Keratinocyte (primary cell): ENCODE results near the gene SNCB. TPM values are rescaled to one million over a fixed set of nuclear protein-coding genes. Genes with fewer than 3 reads are reported as not detected.

Experiments used
- DNase-seq: peaks from one replicate; pipeline ENCODE4 v3.0.0-alpha.2; 2011; ENCODE audit warnings: low read depth, missing footprints, low spot score
- FAIRE-seq: peaks from 2 replicates; lab custom pipeline; 2011; peaks lifted over from hg19 to GRCh38; lab: Jason Lieb, UNC
- H2AFZ ChIP-seq: 2 replicates; pipeline ENCODE4 v1.6.0; 2012; ENCODE audit warnings: low read length, control low read depth, inconsistent platforms; ENCODE audit not compliant: control insufficient read depth
- H3K27ac ChIP-seq: 2 replicates; pipeline ENCODE4 v1.5.1; 2011; ENCODE audit warnings: low read length; ENCODE audit not compliant: control insufficient read depth, insufficient read depth
- H3K27me3 ChIP-seq: 3 replicates; pipeline ENCODE4 v1.6.0; 2011; ENCODE audit warnings: low read length; ENCODE audit not compliant: control insufficient read depth, insufficient read depth; ENCODE audit errors: extremely low read depth
- H3K36me3 ChIP-seq, 2 experiments: 2 replicates in 1 of 2; 3 replicates in 1 of 2; pipeline ENCODE4 v1.5.1; 2011; ENCODE audit warnings: low read length in 2 of 2, mild to moderate bottlenecking in 1 of 2; ENCODE audit not compliant: control insufficient read depth in 2 of 2, insufficient read depth in 2 of 2; ENCODE audit errors: extremely low read depth in 1 of 2
- H3K4me1 ChIP-seq: 3 replicates; pipeline ENCODE4 v1.5.1; 2011; ENCODE audit warnings: low read length; ENCODE audit not compliant: control insufficient read depth, insufficient read depth; ENCODE audit errors: extremely low read depth
- H3K4me2 ChIP-seq: 3 replicates; pipeline ENCODE4 v1.6.0; 2011; ENCODE audit warnings: low read depth, low read length; ENCODE audit not compliant: control insufficient read depth, insufficient read depth; ENCODE audit errors: extremely low read depth
- H3K4me3 ChIP-seq, 3 experiments: fragments of 200-600 bp in 1 of 3; sonication (generic) in 1 of 3; 2 replicates in 2 of 3; 3 replicates in 1 of 3; pipeline ENCODE4 v1.5.1; 2011 to 2016; ENCODE audit warnings: low read length in 3 of 3, mild to moderate bottlenecking in 3 of 3, control low read depth in 2 of 3, inconsistent platforms in 1 of 3, low read depth in 1 of 3, mixed read lengths in 1 of 3, mixed run types in 1 of 3, moderate library complexity in 1 of 3; ENCODE audit not compliant: control insufficient read depth in 2 of 3, insufficient read depth in 2 of 3; ENCODE audit errors: extremely low read depth in 1 of 3
- H3K79me2 ChIP-seq: 2 replicates; pipeline ENCODE4 v1.6.0; 2012; ENCODE audit warnings: low read length; ENCODE audit not compliant: control insufficient read depth, insufficient read depth
- H3K9ac ChIP-seq: 3 replicates; pipeline ENCODE4 v1.6.0; 2011; ENCODE audit warnings: low read length; ENCODE audit not compliant: control insufficient read depth, insufficient read depth; ENCODE audit errors: extremely low read depth
- H3K9me1 ChIP-seq: 3 replicates; pipeline ENCODE4 v1.6.0; 2011; ENCODE audit warnings: low read length; ENCODE audit not compliant: control insufficient read depth, insufficient read depth; ENCODE audit errors: extremely low read depth
- H3K9me3 ChIP-seq: 2 replicates; pipeline ENCODE4 v1.5.1; 2012; ENCODE audit warnings: low read depth, low read length; ENCODE audit not compliant: control insufficient read depth
- H4K20me1 ChIP-seq: 3 replicates; pipeline ENCODE4 v1.6.0; 2011; ENCODE audit warnings: low read length; ENCODE audit not compliant: control insufficient read depth, insufficient read depth; ENCODE audit errors: extremely low read depth
- CTCF ChIP-seq, 3 experiments: IDR thresholded peaks in 1 of 3; conservative IDR thresholded peaks in 1 of 3; optimal IDR thresholded peaks in 1 of 3; 2 replicates in 2 of 3; 3 replicates in 1 of 3; pipeline versions ENCODE3 to v1.5.1; 2011; ENCODE audit warnings: low read length in 3 of 3, mild to moderate bottlenecking in 3 of 3, moderate library complexity in 2 of 3, control low read depth in 1 of 3, inconsistent platforms in 1 of 3; ENCODE audit not compliant: insufficient read depth in 2 of 3; ENCODE audit errors: extremely low read depth in 1 of 3
- EZH2 ChIP-seq: IDR thresholded peaks from one replicate; pipeline ENCODE4 v1.6.1; 2012; ENCODE audit warnings: inconsistent platforms, mild to moderate bottlenecking, low read length, moderate library complexity
- dilution Hi-C: fragments of 300-500 bp; cut with MboI; formaldehyde crosslinking; loops from one replicate; pipeline ENCODE4 v1.7.0; 2020; ENCODE audit warnings: low sequenced_read_pairs; ENCODE audit not compliant: extremely low pct_ligation_motif_present
- polyA plus RNA-seq, 5 experiments: library from polyadenylated mRNA; depleted of rRNA in 3 of 5; stranded (reverse) in 3 of 5; stranded (forward) in 1 of 5; unstranded in 1 of 5; fragments of >200 nt; gene quantifications; 1 replicate in 1 of 5; 2 replicates in 3 of 5; 3 replicates in 1 of 5; pipeline versions ENCODE4 v1.2.1 to v1.2.3, GENCODE V29; 2011 to 2012; ENCODE audit warnings: missing spikeins in 2 of 5, low read depth in 1 of 5, low replicate concordance in 1 of 5

The SNCB gene
- polyA plus RNA-seq, 1 donor (not counting 4 experiments of a cell fraction or from before 2014, with no cell fraction given), result 0.69 TPM

GRCh38 chr5:176664479-176664878 lies 34.1 kb upstream of the SNCB start:
- TF ChIP-seq CTCF (optimal IDR thresholded peaks at IDR 0.05 in 1 of 3, IDR thresholded peaks at IDR 0.05 in 1 of 3, conservative IDR thresholded peaks at IDR 0.05 in 1 of 3; ENCODE audit: extremely low read depth in 1 of 3, insufficient read depth in 2 of 3, low read length in 3 of 3) (no peak), EZH2 (no peak)
- H3K27me3 ChIP-seq, result peaks cover 7% of the 10 kb centered on the region
- dilution Hi-C loops, result no loop called here

GRCh38 chr5:176663566-176663965 lies 33.2 kb upstream of the SNCB start:
- H3K4me1 ChIP-seq, result no peaks in the 10 kb centered on the region
- no peaks in the 10 kb centered on the region for H3K79me2 ChIP-seq
- dilution Hi-C loops, result no loop called here
- no peak overlapping the region for H3K27ac ChIP-seq
- TF ChIP-seq EZH2, result no peak
- H2AFZ ChIP-seq, result no peak overlapping the region
- H3K36me3 ChIP-seq, result no peaks in the 10 kb centered on the region
- FAIRE-seq (no peak), DNase-seq (no peak)
- peaks cover 7% of the 10 kb centered on the region for H3K27me3 ChIP-seq
- no peaks in the 10 kb centered on the region for H3K9me1 ChIP-seq
- no peak overlapping the region for H3K4me3 ChIP-seq
- H3K9me3 ChIP-seq, result no peaks in the 10 kb centered on the region
- H3K9ac ChIP-seq, result no peak overlapping the region
- peaks cover 3% of the 10 kb centered on the region for H4K20me1 ChIP-seq
- no peak overlapping the region for H3K4me2 ChIP-seq

More at GRCh38 chr5:176664479-176664878, 34.1 kb upstream of the SNCB start:
- Histone ChIP-seq H3K27ac (no peak overlapping the region), H3K9me3 (no peaks in the 10 kb centered on the region), H3K9ac (no peak overlapping the region), H4K20me1 (peaks cover 3% of the 10 kb centered on the region), H3K4me1 (no peaks in the 10 kb centered on the region), H2AFZ (no peak overlapping the region), H3K9me1 (no peaks in the 10 kb centered on the region), H3K4me3 (no peak overlapping the region), H3K4me2 (no peak overlapping the region), H3K36me3 (no peaks in the 10 kb centered on the region), H3K79me2 (no peaks in the 10 kb centered on the region)
- DNase-seq, result no peak
- no peak for FAIRE-seq
